Skeletal muscle satellite cell (primary cell): ENCODE results near the gene KREMEN2.

Experiments used
- H3K27me3 ChIP-seq: 2 replicates; pipeline ENCODE4 v1.7.0; 2013; ENCODE audit warnings: low read length; ENCODE audit not compliant: control insufficient read depth, insufficient read depth
- H3K36me3 ChIP-seq: 2 replicates; pipeline ENCODE4 v1.7.0; 2013; ENCODE audit warnings: mild to moderate bottlenecking, control low read depth, low read length; ENCODE audit not compliant: insufficient read depth
- H3K4me1 ChIP-seq: 2 replicates; pipeline ENCODE4 v1.7.0; 2013; ENCODE audit warnings: low read length; ENCODE audit not compliant: control insufficient read depth, insufficient read depth
- H3K4me2 ChIP-seq: 2 replicates; pipeline ENCODE4 v1.7.0; 2013; ENCODE audit warnings: mild to moderate bottlenecking, low read length
- H3K4me3 ChIP-seq: 2 replicates; pipeline ENCODE4 v1.7.0; 2013; ENCODE audit warnings: low read length
- H3K9ac ChIP-seq: 2 replicates; pipeline ENCODE4 v1.7.0; 2013; ENCODE audit warnings: mild to moderate bottlenecking, low read depth, low read length, moderate library complexity
- H3K9me3 ChIP-seq: replicated peaks from 2 replicates; pipeline ENCODE4 v1.7.0; 2013; ENCODE audit warnings: mild to moderate bottlenecking, control low read depth, low read length

Gene KREMEN2

GRCh38 chr16:2946649-2947048 is 17.4 kb upstream of the KREMEN2 start:
- no peak overlapping the region for H3K9ac ChIP-seq
- no peaks in the 10 kb centered on the region for H3K27me3 ChIP-seq
- no peak overlapping the region for H3K4me2 ChIP-seq
- H3K36me3 ChIP-seq, result peaks cover 39% of the 10 kb centered on the region
- H3K4me1 ChIP-seq, result no peaks in the 10 kb centered on the region
- no peaks in the 10 kb centered on the region for H3K9me3 ChIP-seq
- no peak overlapping the region for H3K4me3 ChIP-seq

GRCh38 chr16:2948807-2949704 is 15.0 kb upstream of the KREMEN2 start:
- no peak overlapping the region for H3K4me2 ChIP-seq
- H3K9me3 ChIP-seq, result no peaks in the 10 kb centered on the region
- H3K4me1 ChIP-seq, result no peaks in the 10 kb centered on the region
- peaks cover 23% of the 10 kb centered on the region for H3K36me3 ChIP-seq
- H3K27me3 ChIP-seq, result peaks cover 7% of the 10 kb centered on the region
- no peak overlapping the region for H3K9ac ChIP-seq
- H3K4me3 ChIP-seq, result no peak overlapping the region

DNA sequence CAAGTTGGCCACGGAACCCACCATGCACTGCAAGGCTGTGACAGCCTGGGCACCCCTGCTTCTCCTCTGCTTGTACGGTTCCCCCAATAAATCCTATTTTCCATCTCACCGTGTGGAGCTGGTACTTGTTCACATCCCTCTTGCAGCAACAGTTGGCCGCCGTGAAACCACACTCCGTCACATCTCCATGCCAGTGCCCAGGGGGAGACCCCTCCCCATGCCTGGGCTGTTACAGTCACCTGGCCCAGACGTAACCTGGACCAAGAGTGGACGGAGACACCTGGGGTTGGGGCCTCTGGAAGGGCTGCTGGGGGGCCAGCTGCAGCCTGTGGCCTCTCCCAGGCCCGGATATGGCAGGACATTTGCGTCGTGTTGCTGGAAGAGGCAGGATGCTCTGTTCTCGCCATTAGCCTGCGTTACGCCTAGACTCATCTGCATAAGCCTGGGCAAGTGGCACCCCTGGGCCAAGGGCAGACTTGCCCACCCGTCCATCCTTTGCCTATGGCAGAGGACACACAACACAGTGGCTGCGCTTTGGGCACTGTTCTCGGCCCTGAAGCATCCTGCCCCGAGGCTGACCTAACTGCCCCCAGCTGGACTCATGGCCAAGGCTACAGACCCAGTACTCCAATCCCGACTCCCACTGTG is 14.2 kb upstream of the KREMEN2 start:
- Histone ChIP-seq H3K4me2 (no peak overlapping the region), H3K27me3 (peaks cover 13% of the 10 kb centered on the region), H3K36me3 (peaks cover 21% of the 10 kb centered on the region), H3K9ac (no peak overlapping the region), H3K4me3 (no peak overlapping the region), H3K4me1 (no peaks in the 10 kb centered on the region), H3K9me3 (no peaks in the 10 kb centered on the region)

GRCh38 chr16:2950353-2950724 is 13.7 kb upstream of the KREMEN2 start:
- H3K9me3 ChIP-seq, result no peaks in the 10 kb centered on the region
- no peak overlapping the region for H3K4me2 ChIP-seq
- no peak overlapping the region for H3K9ac ChIP-seq
- H3K4me3 ChIP-seq, result no peak overlapping the region
- peaks cover 16% of the 10 kb centered on the region for H3K27me3 ChIP-seq
- no peaks in the 10 kb centered on the region for H3K4me1 ChIP-seq
- peaks cover 21% of the 10 kb centered on the region for H3K36me3 ChIP-seq

DNA sequence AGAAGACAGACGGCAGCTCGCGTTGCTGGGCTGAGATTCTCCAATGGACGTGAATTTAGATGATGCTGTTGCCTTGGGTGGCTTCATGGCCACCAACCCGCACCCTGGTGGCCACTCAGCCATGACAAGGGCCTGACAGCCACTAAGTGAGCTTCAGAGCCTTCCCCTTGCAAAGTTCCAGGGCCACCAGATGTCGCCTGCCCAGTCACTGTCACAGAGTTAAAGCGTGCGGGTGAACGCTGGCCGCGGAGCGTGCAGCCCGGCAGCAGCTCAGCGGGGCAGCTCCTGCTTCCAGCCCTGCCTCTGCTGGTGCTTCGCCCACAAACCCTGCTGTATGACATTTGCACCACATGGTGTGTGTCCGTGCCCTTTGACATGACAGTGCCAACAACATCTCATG is 13.3 kb upstream of the KREMEN2 start:
- peaks cover 17% of the 10 kb centered on the region for H3K27me3 ChIP-seq
- H3K4me3 ChIP-seq, result no peak overlapping the region
- no peaks in the 10 kb centered on the region for H3K4me1 ChIP-seq
- H3K4me2 ChIP-seq, result no peak overlapping the region
- no peak overlapping the region for H3K9ac ChIP-seq
- H3K36me3 ChIP-seq, result peaks cover 21% of the 10 kb centered on the region
- H3K9me3 ChIP-seq, result no peaks in the 10 kb centered on the region

- no peak overlapping the region for H3K9ac ChIP-seq
- H3K9me3 ChIP-seq, result no peaks in the 10 kb centered on the region
- peaks cover 23% of the 10 kb centered on the region for H3K27me3 ChIP-seq
- no peak overlapping the region for H3K4me2 ChIP-seq
- no peaks in the 10 kb centered on the region for H3K4me1 ChIP-seq
- H3K36me3 ChIP-seq, result peaks cover 14% of the 10 kb centered on the region
- no peak overlapping the region for H3K4me3 ChIP-seq
These were observed 11.4 kb upstream of the KREMEN2 start for GRCh38 chr16:2952679-2953078.

DNA sequence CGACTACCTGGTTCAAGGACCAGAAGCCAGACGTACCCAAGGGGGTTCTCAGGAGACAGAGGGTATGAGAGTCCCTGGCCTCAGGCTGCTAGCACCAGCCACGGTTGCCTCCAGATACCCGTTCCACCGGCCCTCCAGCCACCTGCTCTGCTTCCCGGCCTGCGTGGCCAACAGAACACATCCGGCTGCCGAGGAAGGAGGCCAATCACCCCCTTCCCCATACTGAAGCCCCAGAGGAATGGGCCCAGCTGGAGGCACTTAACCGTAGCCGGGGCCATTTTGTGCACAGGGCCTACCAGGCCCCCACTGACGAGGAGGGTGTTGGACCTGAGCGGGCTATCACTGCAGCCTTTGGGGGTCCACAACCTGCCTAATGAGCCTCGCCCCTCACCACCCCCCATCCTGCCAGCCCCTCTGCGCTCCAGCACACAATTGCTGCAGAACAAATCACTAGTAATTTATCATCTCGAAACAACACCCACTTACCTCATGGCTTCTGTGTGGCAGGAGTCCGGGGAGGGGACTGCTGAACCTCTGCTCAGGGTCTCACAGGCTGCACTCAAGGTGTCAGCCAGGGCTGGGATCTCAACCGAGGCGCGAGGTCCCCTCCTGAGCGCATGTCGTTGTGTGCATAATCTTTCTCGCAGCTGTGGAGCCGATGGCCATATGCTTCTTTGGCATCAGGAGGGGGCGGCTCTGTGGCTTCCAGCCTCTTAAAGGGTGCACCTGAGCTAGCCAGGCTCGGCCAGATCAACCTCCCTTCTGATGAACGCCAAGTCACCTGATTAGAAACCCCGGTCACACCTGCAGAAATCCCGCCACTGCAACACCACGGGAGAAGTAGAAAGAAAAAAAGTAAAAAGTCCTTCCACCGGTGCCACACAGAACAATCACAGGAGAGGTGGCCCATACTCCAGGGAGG is 10.1 kb upstream of the KREMEN2 start:
- Histone ChIP-seq H3K36me3 (peaks cover 9% of the 10 kb centered on the region), H3K4me1 (no peaks in the 10 kb centered on the region), H3K4me2 (no peak overlapping the region), H3K27me3 (peaks cover 23% of the 10 kb centered on the region), H3K9me3 (no peaks in the 10 kb centered on the region), H3K9ac (no peak overlapping the region), H3K4me3 (no peak overlapping the region)

- no peak overlapping the region for H3K4me3 ChIP-seq
- H3K4me2 ChIP-seq, result no peak overlapping the region
- no peaks in the 10 kb centered on the region for H3K4me1 ChIP-seq
- H3K27me3 ChIP-seq, result peaks cover 28% of the 10 kb centered on the region
- H3K9ac ChIP-seq, result no peak overlapping the region
- H3K36me3 ChIP-seq, result peaks cover under 1% of the 10 kb centered on the region
- no peaks in the 10 kb centered on the region for H3K9me3 ChIP-seq
These were observed 9.3 kb upstream of the KREMEN2 start for GRCh38 chr16:2954656-2955381.

- Histone ChIP-seq H3K9ac (no peak overlapping the region), H3K4me1 (no peaks in the 10 kb centered on the region), H3K4me3 (no peak overlapping the region), H3K4me2 (no peak overlapping the region), H3K36me3 (no peaks in the 10 kb centered on the region), H3K9me3 (no peaks in the 10 kb centered on the region), H3K27me3 (peaks cover 28% of the 10 kb centered on the region)
These were observed 8.7 kb upstream of the KREMEN2 start for GRCh38 chr16:2955438-2955778.

DNA sequence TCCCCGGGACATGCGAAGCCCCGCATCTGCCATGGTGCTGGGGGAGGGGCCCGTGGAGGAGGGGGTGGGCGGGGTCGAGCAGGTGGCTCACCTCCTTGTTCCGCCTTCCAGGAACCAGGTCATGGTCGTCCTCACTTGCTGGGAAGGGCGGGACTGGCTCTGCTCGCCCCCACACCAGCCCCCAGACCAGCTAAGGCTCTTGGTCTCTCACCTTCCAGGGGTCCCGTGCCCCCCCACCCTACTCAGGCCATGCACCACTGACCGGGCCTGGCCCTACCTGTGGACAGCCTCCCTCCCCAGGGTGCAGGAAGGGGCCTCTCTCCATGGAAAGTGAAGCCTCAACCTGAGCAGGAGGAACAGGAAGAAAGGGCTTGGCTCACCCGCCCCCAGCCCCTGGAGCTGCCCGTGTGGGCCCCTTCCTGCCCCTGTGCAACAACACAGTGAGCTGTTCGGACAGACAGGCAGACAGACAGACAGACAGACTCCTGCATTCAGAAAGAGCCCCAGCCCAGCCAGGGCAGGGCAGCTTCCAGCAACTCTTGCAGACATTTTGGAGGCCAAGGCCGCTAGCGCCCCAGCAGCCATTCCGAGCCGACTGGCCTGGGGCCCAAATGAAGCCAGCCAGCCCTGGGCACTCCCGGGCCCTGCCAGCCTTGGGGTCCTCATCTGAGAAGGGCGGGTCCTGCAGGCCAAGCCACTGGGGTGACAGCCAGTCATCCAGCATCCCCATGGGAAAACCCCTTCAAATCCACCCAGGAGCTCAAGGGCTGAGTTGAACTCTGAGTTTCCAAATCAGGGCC is 8.1 kb upstream of the KREMEN2 start:
- no peak overlapping the region for H3K9ac ChIP-seq
- H3K27me3 ChIP-seq, result peaks cover 28% of the 10 kb centered on the region
- no peaks in the 10 kb centered on the region for H3K9me3 ChIP-seq
- no peaks in the 10 kb centered on the region for H3K36me3 ChIP-seq
- no peak overlapping the region for H3K4me3 ChIP-seq
- H3K4me1 ChIP-seq, result no peaks in the 10 kb centered on the region
- no peak overlapping the region for H3K4me2 ChIP-seq
